ENCODE data around the gene LOC128125822.

Gene LOC128125822

GRCh38 chr6:63526931-63527330 is 45.3 kb upstream of the LOC128125822 start:
- H3K27ac ChIP-seq: no peak overlapping the region
- no peaks in the 10 kb centered on the region for H3K9me3 ChIP-seq
- H3K4me3 ChIP-seq: no peak overlapping the region
- TF ChIP-seq POLR2AphosphoS5 (IDR thresholded peaks at IDR 0.05) (no peak), POLR2A (IDR thresholded peaks at IDR 0.05) (no peak), CTCF (IDR thresholded peaks at IDR 0.05 in 8 of 11, conservative IDR thresholded peaks at IDR 0.05 in 3 of 11) (no peak)
- no peaks in the 10 kb centered on the region for H3K4me1 ChIP-seq
- DNase-seq: no peak
- no peaks in the 10 kb centered on the region for H3K36me3 ChIP-seq
- no peaks in the 10 kb centered on the region for H3K27me3 ChIP-seq (replicated peaks in 1 of 7)
- intact Hi-C loops (cut with DNase I; ENCODE audit: low total_unique reads): no loop called here

GRCh38 chr6:63527658-63528514 is 44.4 kb upstream of the LOC128125822 start:
- Histone ChIP-seq H3K36me3 (no peaks in the 10 kb centered on the region), H3K9me3 (no peaks in the 10 kb centered on the region), H3K4me3 (no peak overlapping the region), H3K4me1 (no peaks in the 10 kb centered on the region), H3K27me3 (replicated peaks in 1 of 7) (no peaks in the 10 kb centered on the region), H3K27ac (no peak overlapping the region)
- no peak for DNase-seq
- 88 to 92% (median 88%) methylated on average over 6 of the region's 6 CpGs for WGBS, 5 donors
- TF ChIP-seq POLR2AphosphoS5 (IDR thresholded peaks at IDR 0.05) (no peak), POLR2A (IDR thresholded peaks at IDR 0.05) (no peak), CTCF (IDR thresholded peaks at IDR 0.05 in 8 of 11, conservative IDR thresholded peaks at IDR 0.05 in 3 of 11) (no peak)
- intact Hi-C loops (cut with DNase I; ENCODE audit: low total_unique reads): no loop called here

- DNase-seq: no peak
- Histone ChIP-seq H3K9me3 (no peaks in the 10 kb centered on the region), H3K27me3 (replicated peaks in 1 of 7) (no peaks in the 10 kb centered on the region), H3K4me3 (no peak overlapping the region), H3K36me3 (no peaks in the 10 kb centered on the region), H3K4me1 (no peaks in the 10 kb centered on the region), H3K27ac (no peak overlapping the region)
- no peak for TF ChIP-seq POLR2AphosphoS5 (IDR thresholded peaks at IDR 0.05)
- no peak for TF ChIP-seq CTCF (IDR thresholded peaks at IDR 0.05 in 8 of 11, conservative IDR thresholded peaks at IDR 0.05 in 3 of 11)
- no peak for TF ChIP-seq POLR2A (IDR thresholded peaks at IDR 0.05)
- WGBS, 5 donors: 32 to 45% (median 37%) methylated on average over 4 of the region's 4 CpGs
- intact Hi-C loops (cut with DNase I; ENCODE audit: low total_unique reads): no loop called here
Measured at GRCh38 chr6:63529498-63529897, 42.8 kb upstream of the LOC128125822 start.

GRCh38 chr6:63530182-63530581 is 42.1 kb upstream of the LOC128125822 start:
- Histone ChIP-seq H3K27ac (no peak overlapping the region), H3K4me3 (no peak overlapping the region), H3K9me3 (no peaks in the 10 kb centered on the region), H3K4me1 (no peaks in the 10 kb centered on the region), H3K36me3 (no peaks in the 10 kb centered on the region), H3K27me3 (replicated peaks in 1 of 7) (no peaks in the 10 kb centered on the region)
- 85 to 95% (median 94%) methylated on average over 3 of the region's 3 CpGs for WGBS, 5 donors
- intact Hi-C loops (cut with DNase I; ENCODE audit: low total_unique reads): no loop called here
- TF ChIP-seq CTCF (IDR thresholded peaks at IDR 0.05 in 8 of 11, conservative IDR thresholded peaks at IDR 0.05 in 3 of 11) (no peak), POLR2A (IDR thresholded peaks at IDR 0.05) (no peak), POLR2AphosphoS5 (IDR thresholded peaks at IDR 0.05) (no peak)
- DNase-seq: no peak

Measured in spleen (tissue), 11 donors.